ENCODE data around the gene GPR108.

DNA sequence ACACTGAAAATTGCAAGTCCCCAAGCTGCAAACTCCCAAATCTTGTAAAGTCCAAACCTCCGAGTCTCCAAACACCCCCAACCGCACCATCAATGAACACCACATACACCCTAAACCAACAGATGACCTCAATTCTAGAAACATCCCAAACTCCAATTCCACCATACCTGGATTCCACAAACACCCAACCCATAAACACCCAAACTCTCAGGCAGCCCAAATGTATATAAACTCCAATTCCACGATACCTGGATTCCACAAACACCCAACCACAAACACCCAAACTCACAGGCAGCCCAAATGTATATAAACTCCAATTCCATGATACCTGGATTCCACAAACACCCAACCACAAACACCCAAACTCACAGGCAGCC lies 17.4 kb downstream of the GPR108 start:
- TF ChIP-seq POLR2A (IDR thresholded peaks at IDR 0.05; ENCODE audit: low read length) (no peak), GATA1 (IDR thresholded peaks at IDR 0.05; ENCODE audit: low read depth, low read length) (no peak)

All from erythroblast (primary cell).